Hypothalamus (tissue), 51 donors: ENCODE measurements around the gene RNU6-1.

Experiments
- DNase-seq, 51 donors: peaks; one replicate each; lab custom pipeline; 2025; lab: John Stamatoyannopoulos, UW

Gene RNU6-1

GRCh38 chr15:67823314-67824196 is 16.3 kb downstream of the RNU6-1 start:
- no peak for DNase-seq

- DNase-seq = no peak
Observed at GRCh38 chr15:67822537-67823313, 17.1 kb downstream of the RNU6-1 start.

GRCh38 chr15:67821784-67822440 is 17.9 kb downstream of the RNU6-1 start:
- DNase-seq = no peak

GRCh38 chr15:67820992-67821783 is 18.7 kb downstream of the RNU6-1 start:
- peak in 4 of 51 donors; percentile 8 to 21 (median 14) for DNase-seq

GRCh38 chr15:67820122-67820991 is 19.5 kb downstream of the RNU6-1 start:
- DNase-seq = no peak

GRCh38 chr15:67819636-67820035 is 20.2 kb downstream of the RNU6-1 start:
- no peak for DNase-seq

- no peak for DNase-seq
Observed at GRCh38 chr15:67818464-67818863, 21.4 kb downstream of the RNU6-1 start.

- no peak for DNase-seq
Observed at GRCh38 chr15:67816668-67817067, 23.2 kb downstream of the RNU6-1 start.

GRCh38 chr15:67815036-67815592 is 24.7 kb downstream of the RNU6-1 start:
- no peak for DNase-seq

- no peak for DNase-seq
Observed at GRCh38 chr15:67813104-67813634, 26.7 kb downstream of the RNU6-1 start.

GRCh38 chr15:67812241-67812644 is 27.6 kb downstream of the RNU6-1 start:
- no peak for DNase-seq

GRCh38 chr15:67809866-67810265 is 30.0 kb downstream of the RNU6-1 start:
- DNase-seq = no peak

- no peak for DNase-seq
Observed at GRCh38 chr15:67809441-67809840, 30.4 kb downstream of the RNU6-1 start.

- DNase-seq = no peak
Observed at GRCh38 chr15:67808821-67809220, 31.0 kb downstream of the RNU6-1 start.

- no peak for DNase-seq
Observed at GRCh38 chr15:67807836-67808235, 32.0 kb downstream of the RNU6-1 start.

GRCh38 chr15:67807141-67807540 is 32.7 kb downstream of the RNU6-1 start:
- no peak for DNase-seq

GRCh38 chr15:67806536-67806935 is 33.3 kb downstream of the RNU6-1 start:
- no peak for DNase-seq

GRCh38 chr15:67805666-67806516 is 34.0 kb downstream of the RNU6-1 start:
- DNase-seq = no peak
